GM12878 (cell line): Measurements from ENCODE around the gene FGF11. TPM values are rescaled to one million over a fixed set of nuclear protein-coding genes. Genes with fewer than 3 reads are reported as not detected.

Experiments
- BHLHE40 ChIP-seq, 2 experiments: fragments of 450-650 bp in 1 of 2; IDR thresholded peaks; 2 replicates each; pipeline ENCODE4 v1.6.1; 2011 to 2017; ENCODE audit warnings: low read depth in 2 of 2, borderline replicate concordance in 1 of 2, improper control_type of control experiment in 1 of 2, low read length in 1 of 2, mild to moderate bottlenecking in 1 of 2
- BRCA1 ChIP-seq: IDR thresholded peaks from 2 replicates; pipeline ENCODE4 v1.6.1; 2011; ENCODE audit warnings: low read depth, low read length, improper control_type of control experiment
- CEBPB ChIP-seq, 2 experiments: fragments of 150-350 bp in 1 of 2; IDR thresholded peaks; 2 replicates each; pipeline ENCODE4 v1.6.1; 2012 to 2014; ENCODE audit warnings: low read depth in 2 of 2, low read length in 2 of 2, borderline replicate concordance in 1 of 2, inconsistent platforms in 1 of 2
- CEBPZ ChIP-seq: fragments of 150-350 bp; IDR thresholded peaks from 2 replicates; pipeline ENCODE4 v1.6.1; 2016; ENCODE audit warnings: low read depth, low read length
- CHD4 ChIP-seq: fragments of 200-600 bp; sonication (generic); IDR thresholded peaks from 2 replicates; pipeline ENCODE4 v1.6.1; 2016; ENCODE audit warnings: mild to moderate bottlenecking
- E2F4 ChIP-seq: IDR thresholded peaks from 2 replicates; pipeline ENCODE4 v1.6.1; 2012; ENCODE audit warnings: low read depth, low read length, improper control_type of control experiment
- EED ChIP-seq: sonication (generic); IDR thresholded peaks from 2 replicates; pipeline ENCODE4 v1.6.1; 2016; ENCODE audit warnings: antibody characterized with exemption, low read depth
- GABPA ChIP-seq: IDR thresholded peaks from 2 replicates; pipeline ENCODE4 v1.6.1; 2014; ENCODE audit warnings: antibody characterized with exemption, low read depth, mild to moderate bottlenecking, inconsistent platforms
- JUNB ChIP-seq: IDR thresholded peaks from 2 replicates; pipeline ENCODE4 v1.6.1; 2016; ENCODE audit warnings: antibody characterized with exemption, mild to moderate bottlenecking
- LARP7 ChIP-seq: fragments of 450-650 bp; IDR thresholded peaks from 2 replicates; pipeline ENCODE4 v1.6.1; 2017; ENCODE audit warnings: mild to moderate bottlenecking
- MEF2B ChIP-seq: fragments of 450-650 bp; IDR thresholded peaks from 2 replicates; pipeline ENCODE4 v1.6.1; 2018; ENCODE audit warnings: mild to moderate bottlenecking, moderate library complexity; ENCODE audit not compliant: partially characterized antibody, poor library complexity, severe bottlenecking
- NFIC ChIP-seq: IDR thresholded peaks from 2 replicates; pipeline ENCODE4 v1.6.1; 2012; ENCODE audit warnings: low read depth, mild to moderate bottlenecking, inconsistent platforms, low read length, moderate library complexity
- PKNOX1 ChIP-seq: fragments of 450-650 bp; IDR thresholded peaks from 2 replicates; pipeline ENCODE4 v1.6.1; 2016; ENCODE audit warnings: mild to moderate bottlenecking
- RAD21 ChIP-seq: IDR thresholded peaks from 2 replicates; pipeline ENCODE4 v1.6.1; 2011; ENCODE audit warnings: mild to moderate bottlenecking, low read depth, low read length, moderate library complexity; ENCODE audit not compliant: insufficient read depth
- RCOR1 ChIP-seq: conservative IDR thresholded peaks from 2 replicates; pipeline ENCODE4 v1.6.1; 2012; ENCODE audit warnings: low read depth, low read length, improper control_type of control experiment
- RFX5 ChIP-seq: IDR thresholded peaks from 2 replicates; pipeline ENCODE4 v1.6.1; 2011; ENCODE audit warnings: low read depth, low read length, improper control_type of control experiment
- SIN3A ChIP-seq: IDR thresholded peaks from 2 replicates; pipeline ENCODE4 v1.6.1; 2012; ENCODE audit warnings: low read depth, low read length, improper control_type of control experiment
- SRF ChIP-seq, 2 experiments: IDR thresholded peaks; 2 replicates each; pipeline ENCODE4 v1.6.1; 2011; ENCODE audit warnings: low read depth in 2 of 2, low read length in 2 of 2, mild to moderate bottlenecking in 1 of 2, moderate library complexity in 1 of 2
- SUZ12 ChIP-seq: fragments of 200-600 bp; sonication (generic); IDR thresholded peaks from one replicate; pipeline ENCODE4 v1.6.1; 2018; ENCODE audit warnings: antibody characterized with exemption, mild to moderate bottlenecking; ENCODE audit not compliant: unreplicated experiment
- TAF1 ChIP-seq: IDR thresholded peaks from 2 replicates; pipeline ENCODE4 v1.6.1; 2011; ENCODE audit warnings: mild to moderate bottlenecking, low read depth, low read length, borderline replicate concordance
- TCF3 ChIP-seq: IDR thresholded peaks from 2 replicates; pipeline ENCODE4 v1.6.1; 2012; ENCODE audit warnings: low read depth, mild to moderate bottlenecking, low read length, borderline replicate concordance; ENCODE audit not compliant: insufficient read depth
- WRNIP1 ChIP-seq: IDR thresholded peaks from 2 replicates; pipeline ENCODE4 v1.6.1; 2011; ENCODE audit warnings: low read depth, low read length, improper control_type of control experiment, borderline replicate concordance
- YY1 ChIP-seq: IDR thresholded peaks from 2 replicates; pipeline ENCODE4 v1.6.1; 2011; ENCODE audit warnings: low read depth, mild to moderate bottlenecking, low read length
- ZNF24 ChIP-seq: fragments of 450-650 bp; IDR thresholded peaks from 2 replicates; pipeline ENCODE4 v1.6.1; 2017; ENCODE audit warnings: antibody characterized with exemption, mild to moderate bottlenecking
- polyA plus RNA-seq, 11 experiments: library from polyadenylated mRNA; depleted of rRNA in 4 of 11; unstranded in 6 of 11; stranded (reverse) in 5 of 11; fragments of >200 nt; fragmentation: Nextera tagmentation in 4 of 11; fragmentation: Illumina TruSeq in 1 of 11; extraction: Ambion mirVana in 4 of 11; extraction: Trizol in 1 of 11; gene quantifications; 1 replicate in 1 of 11; 2 replicates in 10 of 11; pipeline versions ENCODE4 v1.2.1 to v1.2.3, GENCODE V29; 2011 to 2016; ENCODE audit warnings: inconsistent platforms in 2 of 11, missing spikeins in 2 of 11, low read depth in 1 of 11
- total RNA-seq, 4 experiments: library from RNA; depleted of rRNA in 3 of 4; stranded (reverse); fragments of >200 nt in 3 of 4; fragmentation: Illumina TruSeq in 1 of 4; extraction: Trizol in 1 of 4; gene quantifications; 2 replicates each; pipeline versions ENCODE4 v1.2.1 to v1.2.3, GENCODE V29; 2013 to 2021

FGF11 gene
- total and polyA plus RNA-seq, 10 of the 15 experiments (the other 5 are each of a cell fraction or from before 2014, with no cell fraction given) = 0.69 to 21.1 (median 2.6) TPM

GRCh38 chr17:7484067-7484918, 45.0 kb downstream of the FGF11 start, which contains the start of gene POLR2A (continued):
- TF ChIP-seq BHLHE40 (IDR thresholded peaks at IDR 0.05; ENCODE audit: borderline replicate concordance in 1 of 2, low read depth in 2 of 2, low read length in 1 of 2) (peak; percentile 92 to 96), ZNF24 (peak; percentile 66), TCF3 (peak; percentile 97), EED (peak; percentile 92), CEBPZ (0 out of 2 replicates have a peak, but pooled peaks have one; percentile 25), SRF (IDR thresholded peaks at IDR 0.05; ENCODE audit: low read depth in 2 of 2, low read length in 2 of 2) (peak; percentile 13 to 56; a peak in 2 of 4 replicates), RCOR1 (no peak), YY1 (peak; percentile 89), SIN3A (no peak), SUZ12 (no peak), RFX5 (peak; percentile 35; the same call in 1 of the 2 replicates), JUNB (peak; percentile 36; the same call in 1 of the 2 replicates), PKNOX1 (peak; percentile 78), LARP7 (no peak), BRCA1 (no peak), NFIC (peak; percentile 76; the same call in 1 of the 2 replicates), WRNIP1 (peak; percentile 99; the same call in 1 of the 2 replicates), GABPA (no peak), MEF2B (peak; percentile 57), E2F4 (peak; percentile 76), CHD4 (no peak), CEBPB (IDR thresholded peaks at IDR 0.05; ENCODE audit: borderline replicate concordance in 1 of 2, low read depth in 2 of 2, low read length in 2 of 2) (no peak), TAF1 (peak; percentile 99), RAD21 (no peak)
